ENCODE measurements around the gene STRN4. TPM values are rescaled to one million over a fixed set of nuclear protein-coding genes. Genes with fewer than 3 reads are reported as not detected.
A peak's percentile ranks its signal among the peaks of the same experiment; 100 is the strongest.

The STRN4 gene
- total RNA-seq, 1 experiment from 2014 or later: 143 TPM

DNA sequence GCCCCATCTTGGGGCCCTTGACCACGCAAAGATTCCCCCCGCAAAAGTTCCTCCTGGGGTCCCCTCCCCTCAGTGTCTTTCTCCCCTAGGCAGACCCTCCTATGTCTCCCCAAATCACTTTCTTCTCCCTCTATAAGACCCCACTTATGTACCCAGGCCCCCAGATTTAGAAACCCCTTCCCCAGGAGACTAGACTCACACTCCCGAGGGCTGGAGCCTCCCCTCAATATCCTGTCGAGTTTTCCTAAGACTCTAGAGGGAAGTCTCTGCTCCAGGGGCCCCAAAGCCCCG lies 40.7 kb upstream of the STRN4 start:
- peak overlapping the region; percentile 97 to 100 for H3K4me3 Mint-ChIP-seq

More for the DNA sequence above, 40.7 kb upstream of the STRN4 start:
- Histone ChIP-seq H3K79me1 (ENCODE audit: insufficient read depth, low read depth, low read length, poor library complexity, severe bottlenecking) (peaks cover 12% of the 10 kb centered on the region), H3T11ph (ENCODE audit: low read length) (no peak overlapping the region), H2AK5ac (ENCODE audit: insufficient read length, low read length) (no peak overlapping the region), H4K8ac (replicated peaks; ENCODE audit: insufficient read length, low read depth, low read length) (no peak overlapping the region), H3K9me3 (ENCODE audit: control insufficient read depth, low read depth, low read length) (no peaks in the 10 kb centered on the region), H4K91ac (ENCODE audit: insufficient read length, low read depth, low read length) (no peak overlapping the region), H3K18ac (ENCODE audit: insufficient read length, low read depth, low read length) (no peak overlapping the region), H2BK12ac (ENCODE audit: insufficient read length, low read depth, low read length) (no peak overlapping the region), H4K20me1 (ENCODE audit: control insufficient read depth, insufficient read depth, insufficient read length) (peaks cover 4% of the 10 kb centered on the region), H3K27ac (ENCODE audit: insufficient read length, low read depth, low read length) (no peak overlapping the region), H3K9ac (ENCODE audit: extremely low read depth, insufficient read length, low read length) (peak overlapping the region; percentile 82), H3K23me2 (ENCODE audit: insufficient read length, low read depth, low read length, poor library complexity, severe bottlenecking) (peaks cover 23% of the 10 kb centered on the region), H2BK15ac (ENCODE audit: low read depth, low read length) (no peak overlapping the region), H2AFZ (ENCODE audit: low read length) (no peak overlapping the region), H3K27me3 (ENCODE audit: insufficient read depth, low read length) (no peaks in the 10 kb centered on the region; the same call in 1 of the 2 replicates), H3K4me2 (ENCODE audit: insufficient read depth, insufficient read length, low read length) (peak overlapping the region; percentile 96), H4K5ac (ENCODE audit: insufficient read length, low read depth, low read length) (no peak overlapping the region), H2BK120ac (ENCODE audit: low read depth, low read length, poor library complexity, severe bottlenecking) (no peak overlapping the region), H2BK20ac (ENCODE audit: low read depth, low read length, poor library complexity, severe bottlenecking) (no peak overlapping the region), H3K14ac (ENCODE audit: insufficient read depth, low read length) (peak overlapping the region; percentile 57; the same call in 1 of the 2 replicates), H2BK5ac (ENCODE audit: insufficient read length, low read length) (no peak overlapping the region), H3K56ac (ENCODE audit: insufficient read length, low read depth, low read length) (no peak overlapping the region), H3K23ac (ENCODE audit: insufficient read length, low read depth, low read length) (no peak overlapping the region), H3K4me1 (ENCODE audit: insufficient read depth, low read length) (peaks cover 5% of the 10 kb centered on the region; the same call in 1 of the 2 replicates), H3K4ac (ENCODE audit: low read depth, low read length) (no peak overlapping the region), H3K79me2 (ENCODE audit: insufficient read depth, low read length) (peaks cover 43% of the 10 kb centered on the region; the same call in 1 of the 2 replicates)
- Mint-ChIP-seq H3K9me3 (no peaks in the 10 kb centered on the region; a peak in 1 of 5 replicates), H3K36me3 (ENCODE audit: insufficient read depth in 1 of 3, low read depth in 3 of 3) (peaks cover 37 to 49% (median 43%) of the 10 kb centered on the region in 3 experiments), H3K27me3 (ENCODE audit: low read depth) (peaks cover 13% of the 10 kb centered on the region), H3K27ac (peak overlapping the region; percentile 98 to 99 (median 99)), H3K4me1 (peaks cover 26 to 44% of the 10 kb centered on the region in 2 experiments)
- DNase-seq: no peak
- TF ChIP-seq, protein P1, sequence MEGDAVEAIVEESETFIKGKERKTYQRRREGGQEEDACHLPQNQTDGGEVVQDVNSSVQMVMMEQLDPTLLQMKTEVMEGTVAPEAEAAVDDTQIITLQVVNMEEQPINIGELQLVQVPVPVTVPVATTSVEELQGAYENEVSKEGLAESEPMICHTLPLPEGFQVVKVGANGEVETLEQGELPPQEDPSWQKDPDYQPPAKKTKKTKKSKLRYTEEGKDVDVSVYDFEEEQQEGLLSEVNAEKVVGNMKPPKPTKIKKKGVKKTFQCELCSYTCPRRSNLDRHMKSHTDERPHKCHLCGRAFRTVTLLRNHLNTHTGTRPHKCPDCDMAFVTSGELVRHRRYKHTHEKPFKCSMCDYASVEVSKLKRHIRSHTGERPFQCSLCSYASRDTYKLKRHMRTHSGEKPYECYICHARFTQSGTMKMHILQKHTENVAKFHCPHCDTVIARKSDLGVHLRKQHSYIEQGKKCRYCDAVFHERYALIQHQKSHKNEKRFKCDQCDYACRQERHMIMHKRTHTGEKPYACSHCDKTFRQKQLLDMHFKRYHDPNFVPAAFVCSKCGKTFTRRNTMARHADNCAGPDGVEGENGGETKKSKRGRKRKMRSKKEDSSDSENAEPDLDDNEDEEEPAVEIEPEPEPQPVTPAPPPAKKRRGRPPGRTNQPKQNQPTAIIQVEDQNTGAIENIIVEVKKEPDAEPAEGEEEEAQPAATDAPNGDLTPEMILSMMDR (conservative IDR thresholded peaks at IDR 0.05): no peak
- WGBS (ENCODE audit: extremely low coverage, insufficient read length, low lambda C conversion rate): no CpG with 5 or more reads among the region's 5 CpGs
